ENCODE data around the gene WDR7.
A peak's percentile ranks its signal among the peaks of the same experiment; 100 is the strongest.

DNA sequence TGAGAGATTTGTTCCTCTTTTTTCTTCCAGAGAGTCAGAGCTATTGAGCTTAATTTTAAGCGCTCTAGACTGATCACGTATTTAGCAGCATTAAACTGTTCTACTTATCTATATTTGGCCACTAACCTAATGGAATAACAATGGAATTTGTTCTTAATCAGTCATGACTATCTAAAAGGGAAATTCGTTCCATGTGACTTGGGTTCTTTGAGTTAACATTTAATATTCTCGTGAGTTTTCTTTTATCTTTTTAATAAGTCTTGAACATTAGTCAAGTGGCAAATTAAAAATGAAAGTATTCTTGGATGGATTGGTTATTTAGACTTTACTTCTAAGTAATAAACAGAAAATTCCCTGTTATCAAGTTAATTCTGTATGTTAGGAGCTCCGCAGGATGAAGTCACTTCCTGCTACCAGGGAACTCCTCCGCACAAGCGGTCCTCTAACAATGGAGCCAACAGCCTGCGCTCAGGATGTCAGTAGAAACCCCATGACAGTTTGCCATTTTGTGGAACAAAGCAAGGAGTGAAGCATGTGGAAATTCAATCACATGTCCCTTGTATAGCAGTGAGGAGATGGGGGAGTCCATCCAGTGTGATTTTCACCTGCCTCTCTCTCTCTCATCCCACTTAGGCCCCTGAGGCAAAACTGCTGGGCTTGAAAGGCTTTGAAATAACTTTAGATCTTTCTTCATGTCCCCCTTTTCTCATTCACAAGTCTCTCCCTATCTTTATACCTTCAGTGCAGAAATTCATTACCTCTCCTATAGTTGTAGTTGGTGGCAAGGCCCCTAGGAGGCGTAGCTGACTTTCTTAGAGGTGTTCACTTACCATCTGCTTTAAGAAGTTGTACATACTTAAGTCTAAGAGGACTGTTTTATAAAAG lies 138.1 kb downstream of the WDR7 start:
- TF ChIP-seq, protein P1, sequence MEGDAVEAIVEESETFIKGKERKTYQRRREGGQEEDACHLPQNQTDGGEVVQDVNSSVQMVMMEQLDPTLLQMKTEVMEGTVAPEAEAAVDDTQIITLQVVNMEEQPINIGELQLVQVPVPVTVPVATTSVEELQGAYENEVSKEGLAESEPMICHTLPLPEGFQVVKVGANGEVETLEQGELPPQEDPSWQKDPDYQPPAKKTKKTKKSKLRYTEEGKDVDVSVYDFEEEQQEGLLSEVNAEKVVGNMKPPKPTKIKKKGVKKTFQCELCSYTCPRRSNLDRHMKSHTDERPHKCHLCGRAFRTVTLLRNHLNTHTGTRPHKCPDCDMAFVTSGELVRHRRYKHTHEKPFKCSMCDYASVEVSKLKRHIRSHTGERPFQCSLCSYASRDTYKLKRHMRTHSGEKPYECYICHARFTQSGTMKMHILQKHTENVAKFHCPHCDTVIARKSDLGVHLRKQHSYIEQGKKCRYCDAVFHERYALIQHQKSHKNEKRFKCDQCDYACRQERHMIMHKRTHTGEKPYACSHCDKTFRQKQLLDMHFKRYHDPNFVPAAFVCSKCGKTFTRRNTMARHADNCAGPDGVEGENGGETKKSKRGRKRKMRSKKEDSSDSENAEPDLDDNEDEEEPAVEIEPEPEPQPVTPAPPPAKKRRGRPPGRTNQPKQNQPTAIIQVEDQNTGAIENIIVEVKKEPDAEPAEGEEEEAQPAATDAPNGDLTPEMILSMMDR (IDR thresholded peaks at IDR 0.05; ENCODE audit: low read length) = peak; percentile 93
- TF ChIP-seq EZH2 (IDR thresholded peaks at IDR 0.05; ENCODE audit: borderline replicate concordance, low read length) = no peak

Data from OCI-LY1 (cell line).